Measurements from ENCODE around the gene MIEN1. TPM values are rescaled to one million over a fixed set of nuclear protein-coding genes. Genes with fewer than 3 reads are reported as not detected.

The MIEN1 gene
- total and polyA plus RNA-seq, 2 donors (not counting 1 experiment from before 2014, with no cell fraction given) = 41.1 to 63.2 TPM

- H3K9me3 ChIP-seq (ENCODE audit: control extremely low read depth in 1 of 3, control insufficient read depth in 2 of 3, insufficient read depth in 1 of 3, low read length in 2 of 3) = no peaks in the 10 kb centered on the region
- H3K79me2 ChIP-seq (ENCODE audit: control insufficient read depth, insufficient read depth, low read length) = no peaks in the 10 kb centered on the region
- ATAC-seq (ENCODE audit: low read depth) (no peak), DNase-seq (no peak)
- intact Hi-C loops (cut with micrococcal nuclease) = no loop called here
- no peak overlapping the region for H3K9ac ChIP-seq (ENCODE audit: low read length)
- H3K27me3 ChIP-seq (replicated peaks in 1 of 4; ENCODE audit: control extremely low read depth in 1 of 4, control insufficient read depth in 3 of 4, insufficient read depth in 4 of 4, low read length in 3 of 4) = peaks cover 0 to 10% (median 4%) of the 10 kb centered on the region in 4 experiments
- Mint-ChIP-seq H3K9me3 (ENCODE audit: insufficient read depth) (no peaks in the 10 kb centered on the region), H3K4me1 (peaks cover 2% of the 10 kb centered on the region), H3K4me3 (no peak overlapping the region), H3K27ac (no peak overlapping the region), H3K27me3 (peaks cover 12% of the 10 kb centered on the region)
- H3K4me2 ChIP-seq (replicated peaks; ENCODE audit: low read depth, low read length, poor library complexity, severe bottlenecking) = no peak overlapping the region
- peaks cover 0 to 2% of the 10 kb centered on the region in 2 donors for H3K4me1 ChIP-seq (ENCODE audit: control insufficient read depth in 2 of 2, insufficient read depth in 2 of 2, low read length in 2 of 2)
- TF ChIP-seq CTCF (IDR thresholded peaks at IDR 0.05) (no peak), EZH2 (IDR thresholded peaks at IDR 0.05; ENCODE audit: borderline replicate concordance, insufficient read depth, low read depth, low read length, poor library complexity, severe bottlenecking) (no peak)
- CTCF ChIA-PET = interaction anchor here (1.2 kb wide), 1 partner anchor 71 kb away, joined by 4 read pairs; no protein-coding TSS in a partner anchor
- no peak overlapping the region for H2AFZ ChIP-seq (ENCODE audit: insufficient read depth, low read depth, low read length, poor library complexity, severe bottlenecking)
- no peaks in the 10 kb centered on the region for H4K20me1 ChIP-seq (ENCODE audit: control insufficient read depth, insufficient read depth, low read length, poor library complexity, severe bottlenecking)
- H3K36me3 ChIP-seq (replicated peaks in 1 of 2; ENCODE audit: control extremely low read depth in 1 of 2, control insufficient read depth in 1 of 2, extremely low read depth in 1 of 2, insufficient read depth in 2 of 2, low read length in 1 of 2) = peaks cover 0 to 6% of the 10 kb centered on the region in 2 experiments
- POLR2A ChIA-PET = no interaction called here
- WGBS (ENCODE audit: insufficient coverage) = 96% methylated on average over 4 of the region's 5 CpGs
- H3K4me3 ChIP-seq (ENCODE audit: control extremely low read depth in 1 of 5, extremely low read depth in 1 of 5, insufficient read depth in 1 of 5, low read depth in 2 of 5, low read length in 4 of 5) = no peak overlapping the region
- H3K27ac ChIP-seq (ENCODE audit: low read length in 2 of 2) = no peak overlapping the region
These were observed 35.7 kb downstream of the MIEN1 start for GRCh38 chr17:39694593-39694992.

GRCh38 chr17:39688945-39689344 lies 41.4 kb downstream of the MIEN1 start:
- peak overlapping the region in 1 of 5 experiments; percentile 75 for H3K4me3 ChIP-seq (ENCODE audit: control extremely low read depth in 1 of 5, extremely low read depth in 1 of 5, insufficient read depth in 1 of 5, low read depth in 2 of 5, low read length in 4 of 5)
- ChIA-PET POLR2A (interaction anchor here (1.1 kb wide), 1 partner anchor 177 kb away, joined by 3 read pairs; no protein-coding TSS in a partner anchor), CTCF (interaction anchor here (2.2 to 3.3 kb wide), 2 partner anchors 20 to 66 kb away, joined by 5 to 15 read pairs; partner anchors contain the start of gene PNMT)
- H3K36me3 ChIP-seq (replicated peaks in 1 of 2; ENCODE audit: control extremely low read depth in 1 of 2, control insufficient read depth in 1 of 2, extremely low read depth in 1 of 2, insufficient read depth in 2 of 2, low read length in 1 of 2) = peaks cover 0 to 10% of the 10 kb centered on the region in 2 experiments
- no peak for ATAC-seq (ENCODE audit: low read depth)
- H3K9me3 ChIP-seq (ENCODE audit: control extremely low read depth in 1 of 3, control insufficient read depth in 2 of 3, insufficient read depth in 1 of 3, low read length in 2 of 3) = no peaks in the 10 kb centered on the region
- H4K20me1 ChIP-seq (ENCODE audit: control insufficient read depth, insufficient read depth, low read length, poor library complexity, severe bottlenecking) = no peaks in the 10 kb centered on the region
- H3K79me2 ChIP-seq (ENCODE audit: control insufficient read depth, insufficient read depth, low read length) = no peaks in the 10 kb centered on the region
- TF ChIP-seq EZH2 (IDR thresholded peaks at IDR 0.05; ENCODE audit: borderline replicate concordance, insufficient read depth, low read depth, low read length, poor library complexity, severe bottlenecking) (no peak), CTCF (IDR thresholded peaks at IDR 0.05) (no peak)
- H3K4me2 ChIP-seq (replicated peaks; ENCODE audit: low read depth, low read length, poor library complexity, severe bottlenecking) = peak overlapping the region; percentile 77
- 80% methylated on average over 1 of the region's 3 CpGs for WGBS (ENCODE audit: insufficient coverage)
- H3K27ac ChIP-seq (ENCODE audit: low read length in 2 of 2) = no peak overlapping the region
- no peak for DNase-seq
- peak overlapping the region; percentile 74 for H3K9ac ChIP-seq (ENCODE audit: low read length)
- H3K4me3 Mint-ChIP-seq = peak overlapping the region; percentile 99
- no peaks in the 10 kb centered on the region for H3K9me3 Mint-ChIP-seq (ENCODE audit: insufficient read depth)
- peaks cover 15 to 18% of the 10 kb centered on the region in 2 donors for H3K4me1 ChIP-seq (ENCODE audit: control insufficient read depth in 2 of 2, insufficient read depth in 2 of 2, low read length in 2 of 2)
- peak overlapping the region; percentile 97 for H2AFZ ChIP-seq (ENCODE audit: insufficient read depth, low read depth, low read length, poor library complexity, severe bottlenecking)
- peak overlapping the region; percentile 20 for H3K27ac Mint-ChIP-seq
- H3K4me1 Mint-ChIP-seq = peaks cover 21% of the 10 kb centered on the region
- intact Hi-C loops (cut with micrococcal nuclease) = loop anchor here (1.0 to 5.0 kb wide), 5 partner anchors 10 to 264 kb away; partner anchors contain the start of genes CDK12, MIEN1 and PNMT
- H3K27me3 Mint-ChIP-seq = no peaks in the 10 kb centered on the region
- H3K27me3 ChIP-seq (replicated peaks in 1 of 4; ENCODE audit: control extremely low read depth in 1 of 4, control insufficient read depth in 3 of 4, insufficient read depth in 4 of 4, low read length in 3 of 4) = no peaks in the 10 kb centered on the region
